Activated CD8-positive, alpha-beta memory T cell treated with anti-CD3 and anti-CD28 coated beads for 48 hours (primary cell): Measurements from ENCODE around the gene IGSF1.

ENCODE experiments used
- DNase-seq, 3 experiments: peaks; one replicate each; pipeline ENCODE4 v3.0.0-alpha.2; 2020; ENCODE audit warnings: low read depth in 2 of 3, low spot score in 2 of 3

IGSF1 gene

GRCh38 chrX:131288738-131289511, at the start of gene IGSF1:
TSS of gene IGSF1 (minus strand) at chrX:131289306. CDS start at chrX:131286674, 2,632 bp downstream.
- DNase-seq = no peak

- no peak for DNase-seq
Observed at GRCh38 chrX:131332331-131332730, 43.2 kb upstream of the IGSF1 start.

GRCh38 chrX:131331152-131331551, 42.0 kb upstream of the IGSF1 start:
- DNase-seq = no peak

GRCh38 chrX:131330735-131331134, 41.6 kb upstream of the IGSF1 start:
- no peak for DNase-seq

GRCh38 chrX:131322651-131323050, 33.5 kb upstream of the IGSF1 start:
- no peak for DNase-seq

- DNase-seq = no peak
Observed at GRCh38 chrX:131317326-131317725, 28.2 kb upstream of the IGSF1 start.

- no peak for DNase-seq
Observed at GRCh38 chrX:131316260-131316659, 27.2 kb upstream of the IGSF1 start.

GRCh38 chrX:131308980-131309379, 19.9 kb upstream of the IGSF1 start:
- no peak for DNase-seq

GRCh38 chrX:131306601-131307000, 17.5 kb upstream of the IGSF1 start:
- no peak for DNase-seq

GRCh38 chrX:131305926-131306325, 16.8 kb upstream of the IGSF1 start:
- DNase-seq = no peak

GRCh38 chrX:131302701-131303100, 13.6 kb upstream of the IGSF1 start:
- no peak for DNase-seq

GRCh38 chrX:131301155-131301554, 12.0 kb upstream of the IGSF1 start:
- DNase-seq = no peak

- no peak for DNase-seq
Observed at GRCh38 chrX:131298846-131299245, 9.7 kb upstream of the IGSF1 start.

- no peak for DNase-seq
Observed at GRCh38 chrX:131298036-131298435, 8.9 kb upstream of the IGSF1 start.

GRCh38 chrX:131289527-131289926, 421 bp upstream of the IGSF1 start:
- DNase-seq = no peak

GRCh38 chrX:131288188-131288587, 918 bp downstream of the IGSF1 start:
- no peak for DNase-seq

- DNase-seq = no peak
Observed at GRCh38 chrX:131287560-131288179, 1.4 kb downstream of the IGSF1 start.

- no peak for DNase-seq
Observed at GRCh38 chrX:131279617-131280016, 9.5 kb downstream of the IGSF1 start.

GRCh38 chrX:131279197-131279596, 9.9 kb downstream of the IGSF1 start:
- no peak for DNase-seq

GRCh38 chrX:131277543-131278136, 11.5 kb downstream of the IGSF1 start:
- no peak for DNase-seq

- DNase-seq = no peak
Observed at GRCh38 chrX:131273011-131273410, 16.1 kb downstream of the IGSF1 start.

- DNase-seq = no peak
Observed at GRCh38 chrX:131271826-131272225, 17.3 kb downstream of the IGSF1 start.
